GM19455 (cell line): Measurements from ENCODE around the gene FAM210A.
"Not testable (repeated sequence)": the region's sequence is repeated elsewhere in the genome, so short reads cannot be mapped to it uniquely, and the experiment has no call there.

ENCODE experiments used
- ATAC-seq: cut with Tn5 transposase; IDR thresholded peaks from one replicate; pipeline ENCODE4 v1.9.1; 2021; ENCODE audit not compliant: unreplicated experiment

Gene FAM210A

DNA sequence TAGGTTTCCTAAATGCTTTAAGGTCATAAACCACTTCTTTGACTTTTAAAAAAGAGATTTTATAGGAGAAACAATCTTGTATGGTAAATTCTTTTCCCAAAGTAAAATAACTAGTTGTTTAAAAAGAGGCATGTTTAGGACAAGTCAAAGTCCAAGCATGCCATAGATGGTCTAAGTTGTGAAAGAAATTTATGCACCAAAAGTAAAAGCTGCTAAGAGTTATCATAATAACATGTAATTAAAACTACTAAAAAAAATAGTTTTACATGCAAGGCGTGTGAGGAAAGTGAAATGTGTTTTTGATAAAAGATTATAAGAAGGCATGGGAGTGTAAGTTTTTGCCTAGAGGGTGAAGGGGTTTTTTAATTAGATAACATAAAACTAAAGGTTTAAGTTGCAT is 22.5 kb downstream of the FAM210A start:
- ATAC-seq = no peak

DNA sequence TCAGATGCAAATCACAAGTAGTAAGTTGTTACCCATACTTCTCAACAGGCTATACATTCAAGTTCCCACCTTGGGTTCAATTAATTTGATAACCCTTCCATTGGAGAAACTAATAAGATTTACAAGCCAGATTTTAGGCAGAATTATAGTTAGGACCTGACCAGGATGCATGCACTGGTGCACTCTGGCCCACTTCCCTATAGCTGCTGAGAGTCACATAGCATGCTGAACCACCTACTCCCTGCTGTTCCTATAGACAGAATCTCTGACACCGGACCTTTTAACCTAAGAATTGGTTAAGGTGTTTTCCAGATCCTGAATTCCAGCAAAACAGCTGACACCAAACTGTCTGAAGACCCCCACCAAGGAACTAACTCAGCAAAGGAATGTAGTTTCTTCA is 26.2 kb downstream of the FAM210A start:
- ATAC-seq = no peak

DNA sequence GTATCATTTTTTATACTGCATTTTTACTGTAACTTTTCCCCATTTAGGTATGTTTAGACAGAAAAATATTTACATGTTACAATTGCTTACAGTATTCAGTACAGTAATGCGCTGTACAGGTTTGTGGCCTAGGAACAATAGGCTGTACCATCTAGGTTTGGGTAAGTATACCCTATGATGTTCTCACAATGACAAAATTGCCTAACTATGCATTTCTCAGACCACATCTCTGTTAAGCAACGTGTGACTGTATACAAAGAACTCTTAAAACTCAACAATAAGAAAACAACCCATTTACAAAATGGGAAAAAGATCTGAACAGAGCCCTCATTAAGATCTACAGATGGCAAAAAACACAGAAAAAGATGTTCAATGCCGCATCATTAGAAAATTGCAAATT is 29.4 kb downstream of the FAM210A start:
- no peak for ATAC-seq

- not testable (repeated sequence) for ATAC-seq
These were observed 31.0 kb downstream of the FAM210A start for GRCh38 chr18:13695337-13695736.

DNA sequence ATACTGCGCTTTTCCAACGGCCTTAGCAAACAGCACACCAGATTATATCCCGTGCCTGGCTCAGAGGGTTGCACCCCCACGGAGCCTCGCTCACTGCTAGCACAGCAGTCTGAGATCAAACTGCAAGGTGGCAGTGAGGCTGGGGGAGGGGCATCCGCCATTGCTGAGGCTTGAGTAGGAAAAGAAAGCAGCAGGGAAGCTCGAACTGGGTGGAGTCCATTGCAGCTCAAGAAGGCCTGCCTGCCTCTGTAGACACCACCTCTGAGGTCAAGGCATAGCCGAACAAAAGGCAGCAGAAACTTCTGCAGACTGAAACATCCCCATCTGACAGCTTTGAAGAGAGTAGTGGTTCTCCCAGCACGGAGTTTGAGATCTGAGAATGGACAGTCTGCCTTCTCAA is 36.3 kb downstream of the FAM210A start:
- not testable (repeated sequence) for ATAC-seq

DNA sequence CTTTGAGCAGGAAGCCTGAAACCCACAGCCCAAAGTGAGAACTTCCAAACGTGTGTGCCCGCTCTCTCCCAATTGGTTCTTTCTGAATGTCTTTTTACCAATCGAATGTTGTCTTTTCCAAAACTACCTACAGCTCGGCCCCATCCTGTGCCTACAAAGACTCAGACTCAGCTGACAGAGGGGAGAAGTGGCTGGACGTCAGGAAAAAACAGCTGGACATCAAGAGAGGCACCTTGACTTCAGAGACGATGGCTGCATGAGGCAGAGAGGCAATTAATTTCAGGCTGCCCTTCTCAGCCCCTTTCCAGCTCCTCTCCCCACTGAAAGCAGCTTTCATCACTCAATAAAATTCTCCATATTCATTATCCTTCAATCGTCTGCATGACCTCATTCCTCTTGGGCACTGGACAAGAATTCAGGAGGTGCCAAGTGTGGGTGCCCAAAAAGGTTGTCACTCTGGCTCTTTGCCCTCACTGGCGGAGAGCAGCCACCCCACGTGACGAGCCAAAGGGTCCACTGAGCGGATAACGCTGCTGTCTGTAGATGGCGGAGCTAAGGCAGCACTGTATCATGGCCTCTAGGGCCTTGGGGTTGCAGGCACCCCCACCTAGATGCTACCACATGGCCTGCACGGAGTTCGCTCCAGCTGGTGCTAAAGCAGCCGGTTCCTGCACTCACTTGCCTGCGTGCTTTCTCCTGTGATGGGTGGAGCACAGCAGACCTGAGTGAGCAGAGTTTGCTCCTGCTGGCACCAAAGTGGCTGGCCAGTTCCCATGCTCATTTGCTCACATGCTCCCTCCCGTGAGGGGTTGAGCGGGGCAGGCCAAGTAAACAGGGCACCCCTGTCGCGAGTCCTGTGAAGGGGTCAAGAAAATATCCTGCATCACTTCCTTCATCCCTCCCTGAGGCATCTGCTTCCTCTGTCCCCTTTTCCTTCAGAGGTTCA is 37.9 kb downstream of the FAM210A start:
- no peak for ATAC-seq

GRCh38 chr18:13684546-13684945 is 41.8 kb downstream of the FAM210A start:
- no peak for ATAC-seq

DNA sequence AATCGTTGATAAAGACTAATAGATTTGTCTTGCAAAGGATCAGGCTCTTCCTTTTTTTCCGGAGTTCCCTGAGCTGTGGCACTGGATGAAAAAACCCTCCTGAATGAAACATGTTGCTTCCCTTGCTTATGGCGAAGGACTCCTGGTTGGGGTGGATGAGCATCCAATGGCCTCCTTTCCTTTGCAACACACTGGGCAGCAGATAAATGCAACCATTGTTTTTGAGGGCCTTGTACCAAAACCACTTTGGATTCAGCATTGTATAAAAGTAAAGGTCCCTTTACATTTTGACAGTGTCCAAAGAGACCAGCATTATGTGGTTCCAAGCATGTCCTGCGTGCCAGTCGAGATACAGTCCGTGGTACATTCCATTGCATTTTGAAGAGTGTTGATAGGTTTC is 44.7 kb downstream of the FAM210A start:
- no peak for ATAC-seq

DNA sequence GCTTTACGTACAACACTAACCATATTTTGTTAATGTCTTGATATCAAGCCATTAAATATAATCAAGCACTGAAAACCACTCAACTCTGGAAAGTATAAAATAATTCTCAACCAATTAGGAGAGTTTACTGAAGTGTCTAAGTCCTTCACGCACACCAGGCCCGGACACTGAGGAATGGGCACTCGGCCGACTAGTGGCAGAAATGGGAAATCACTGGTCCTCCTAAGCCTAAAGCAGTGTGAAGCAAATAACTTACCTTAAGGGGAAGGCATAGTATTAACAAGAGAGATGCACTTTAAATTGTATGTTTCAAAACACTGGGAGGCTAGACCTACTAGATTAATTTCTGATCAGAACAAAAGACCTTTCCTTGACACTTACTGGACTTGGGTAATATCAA is 45.7 kb downstream of the FAM210A start:
- no peak for ATAC-seq

DNA sequence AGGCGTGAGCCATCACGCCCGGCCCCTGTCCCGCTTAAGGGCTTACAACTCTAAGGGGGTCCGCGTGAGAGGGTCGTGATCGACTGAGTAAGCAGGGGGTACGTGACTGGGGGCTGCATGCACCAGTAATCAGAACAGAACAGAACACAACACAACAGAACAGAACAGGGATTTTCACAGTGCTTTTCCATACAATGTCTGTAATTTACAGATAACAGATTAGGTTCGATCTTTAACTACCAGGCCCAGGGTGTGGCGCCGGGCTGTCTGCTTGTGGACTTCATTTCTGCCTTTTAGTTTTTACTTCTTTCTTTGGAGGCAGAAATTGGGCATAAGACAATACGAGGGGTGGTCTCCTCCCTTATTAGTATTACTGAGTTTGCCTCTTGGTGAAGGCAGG is 49.0 kb downstream of the FAM210A start:
- ATAC-seq = not testable (repeated sequence)

DNA sequence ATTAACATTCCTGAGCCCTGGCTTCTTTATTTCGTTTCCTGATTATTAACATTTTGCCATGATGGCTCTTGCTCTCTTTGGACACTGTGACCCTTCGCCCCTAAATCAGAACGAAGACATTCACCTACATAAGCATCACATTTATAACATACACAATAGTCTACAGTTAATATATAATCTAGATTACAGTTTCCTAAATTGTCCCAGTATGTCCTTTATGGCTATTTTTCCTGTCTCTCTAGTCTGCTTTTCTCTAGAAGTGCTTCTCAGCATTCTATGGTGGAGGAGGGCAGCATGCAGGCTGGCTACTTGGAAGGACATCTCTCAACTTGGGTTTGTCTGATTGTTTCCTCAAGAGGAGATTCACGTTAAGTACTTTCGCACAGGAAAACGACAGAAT is 49.9 kb downstream of the FAM210A start:
- ATAC-seq = no peak

DNA sequence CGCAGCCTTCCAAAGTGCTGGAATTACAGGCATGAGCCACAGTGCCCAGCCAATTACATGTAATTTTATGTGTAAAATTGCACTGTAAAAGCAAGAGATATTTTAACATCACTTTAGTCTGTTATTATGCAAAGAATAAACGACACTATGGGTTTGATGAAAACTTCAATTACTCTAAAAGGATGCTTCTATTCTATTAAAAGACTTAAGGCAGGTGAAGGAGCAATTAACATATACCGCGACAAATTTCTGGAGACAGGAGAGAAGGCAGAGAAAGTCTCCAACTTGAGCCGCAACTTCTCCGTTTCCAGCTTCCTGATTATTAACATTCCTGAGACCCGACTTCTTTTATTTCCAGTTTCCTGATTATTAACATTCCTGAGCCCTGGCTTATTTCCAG is 53.7 kb downstream of the FAM210A start:
- ATAC-seq = no peak

DNA sequence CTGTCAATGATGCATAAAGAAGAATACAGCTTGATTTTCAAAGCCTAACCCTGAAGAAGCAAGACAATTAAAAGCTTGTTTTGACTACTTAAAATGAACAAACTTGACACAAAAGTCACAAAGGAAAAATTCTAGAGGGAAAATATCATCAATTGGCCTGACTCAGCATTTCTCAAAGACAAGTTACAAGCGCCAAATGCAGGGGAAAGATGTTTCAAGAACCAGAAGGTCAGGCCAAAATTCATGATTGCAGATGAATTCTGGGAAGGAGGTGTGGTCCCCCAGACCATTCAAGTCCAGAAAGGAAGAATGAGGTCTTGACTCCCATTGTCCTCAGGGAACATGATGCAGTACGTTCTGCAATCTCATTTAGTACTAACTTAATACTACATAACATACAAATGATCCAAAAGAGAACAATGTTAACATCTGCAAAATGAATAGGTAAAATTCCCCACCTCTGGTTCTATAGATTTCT is 64.5 kb downstream of the FAM210A start:
- ATAC-seq = no peak

- no peak for ATAC-seq
These were observed 65.1 kb downstream of the FAM210A start for GRCh38 chr18:13661051-13661778.

- no peak for ATAC-seq
These were observed 65.8 kb downstream of the FAM210A start for GRCh38 chr18:13660510-13660909.

DNA sequence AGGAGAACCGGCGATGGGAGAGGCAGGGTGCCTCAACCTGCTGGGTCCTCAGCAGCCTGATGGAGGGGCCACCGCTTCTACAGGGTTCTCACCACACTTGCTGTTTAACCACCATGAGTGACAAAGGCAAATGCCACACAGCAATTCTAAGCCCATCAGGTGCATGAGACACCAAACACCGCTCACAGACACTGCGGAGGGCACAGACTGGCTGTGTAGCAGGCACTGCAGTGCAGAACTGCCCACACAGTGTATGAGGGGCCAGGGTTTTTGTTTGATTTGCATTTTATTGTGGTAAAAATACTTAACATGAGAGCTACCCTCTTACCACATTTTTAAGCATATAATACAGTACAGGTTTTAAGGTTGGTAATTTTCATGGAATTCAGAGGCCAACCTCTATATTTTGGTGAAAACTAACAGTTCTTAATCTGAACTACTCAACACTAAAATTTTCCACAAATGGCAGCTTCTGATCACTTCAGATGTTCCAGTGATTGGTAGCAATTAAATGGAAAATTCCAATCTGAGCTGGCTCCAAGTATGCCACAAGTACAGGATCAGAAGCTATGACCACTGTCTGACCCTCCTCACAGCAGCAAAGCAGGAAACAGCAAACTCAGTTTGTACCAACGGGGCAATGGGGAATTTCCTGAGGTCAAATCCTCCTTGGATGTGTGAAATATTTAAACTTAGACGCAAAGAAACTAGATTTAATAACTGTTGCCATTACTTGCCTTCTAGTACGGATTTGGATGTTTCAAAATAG is 67.7 kb downstream of the FAM210A start:
- no peak for ATAC-seq

DNA sequence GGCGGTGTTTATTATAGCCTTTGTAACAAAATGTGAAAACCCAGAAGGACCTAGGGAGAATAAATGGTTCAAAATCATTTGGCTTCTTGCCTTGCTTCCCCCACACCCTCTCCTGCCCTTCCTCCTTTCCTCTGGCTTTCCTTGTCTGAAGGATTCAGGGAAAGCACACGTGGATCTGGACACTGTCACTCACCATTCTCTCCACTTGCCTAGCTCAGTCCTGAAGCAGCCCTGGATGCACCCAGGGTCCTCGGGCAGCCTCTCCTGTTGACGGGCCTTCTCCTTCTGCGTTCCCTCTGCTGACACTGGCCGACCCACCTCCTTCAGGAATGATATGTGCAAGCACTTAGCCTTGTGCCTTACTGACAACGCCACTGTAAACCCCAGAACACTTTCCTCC is 68.4 kb downstream of the FAM210A start:
- ATAC-seq = no peak

DNA sequence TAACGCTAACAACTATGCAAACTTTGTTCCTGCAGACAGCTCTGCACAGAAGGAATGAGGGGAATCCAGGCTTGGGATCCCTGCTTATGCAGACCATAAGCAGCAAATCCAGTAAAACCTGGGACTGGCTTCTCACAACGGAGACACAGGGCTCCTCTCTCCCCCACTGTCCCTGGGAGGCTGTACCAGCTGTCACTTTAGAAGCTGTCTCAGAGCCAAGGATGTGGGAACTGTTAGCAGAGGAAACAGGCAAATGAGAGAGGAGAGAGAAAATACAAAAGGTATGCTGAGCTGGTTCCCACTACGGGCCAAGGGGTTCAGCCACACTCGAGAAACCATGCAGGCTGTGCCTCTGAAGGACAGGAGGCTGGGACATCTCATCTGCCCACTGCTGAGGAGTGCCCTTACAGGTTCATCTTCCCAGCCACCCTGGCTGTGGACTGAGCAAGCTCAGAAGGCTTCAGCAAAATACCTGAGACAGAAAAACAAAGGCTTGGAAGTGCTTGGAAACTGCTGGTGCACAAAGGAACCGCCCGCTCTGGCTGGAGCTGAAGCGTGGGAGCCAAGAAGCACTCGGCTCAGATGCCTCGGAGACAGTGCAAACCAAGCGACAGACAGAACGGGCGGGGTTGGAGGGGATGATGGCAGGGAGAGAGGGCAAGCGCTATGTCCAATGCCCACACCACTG is 72.5 kb downstream of the FAM210A start:
- no peak for ATAC-seq

DNA sequence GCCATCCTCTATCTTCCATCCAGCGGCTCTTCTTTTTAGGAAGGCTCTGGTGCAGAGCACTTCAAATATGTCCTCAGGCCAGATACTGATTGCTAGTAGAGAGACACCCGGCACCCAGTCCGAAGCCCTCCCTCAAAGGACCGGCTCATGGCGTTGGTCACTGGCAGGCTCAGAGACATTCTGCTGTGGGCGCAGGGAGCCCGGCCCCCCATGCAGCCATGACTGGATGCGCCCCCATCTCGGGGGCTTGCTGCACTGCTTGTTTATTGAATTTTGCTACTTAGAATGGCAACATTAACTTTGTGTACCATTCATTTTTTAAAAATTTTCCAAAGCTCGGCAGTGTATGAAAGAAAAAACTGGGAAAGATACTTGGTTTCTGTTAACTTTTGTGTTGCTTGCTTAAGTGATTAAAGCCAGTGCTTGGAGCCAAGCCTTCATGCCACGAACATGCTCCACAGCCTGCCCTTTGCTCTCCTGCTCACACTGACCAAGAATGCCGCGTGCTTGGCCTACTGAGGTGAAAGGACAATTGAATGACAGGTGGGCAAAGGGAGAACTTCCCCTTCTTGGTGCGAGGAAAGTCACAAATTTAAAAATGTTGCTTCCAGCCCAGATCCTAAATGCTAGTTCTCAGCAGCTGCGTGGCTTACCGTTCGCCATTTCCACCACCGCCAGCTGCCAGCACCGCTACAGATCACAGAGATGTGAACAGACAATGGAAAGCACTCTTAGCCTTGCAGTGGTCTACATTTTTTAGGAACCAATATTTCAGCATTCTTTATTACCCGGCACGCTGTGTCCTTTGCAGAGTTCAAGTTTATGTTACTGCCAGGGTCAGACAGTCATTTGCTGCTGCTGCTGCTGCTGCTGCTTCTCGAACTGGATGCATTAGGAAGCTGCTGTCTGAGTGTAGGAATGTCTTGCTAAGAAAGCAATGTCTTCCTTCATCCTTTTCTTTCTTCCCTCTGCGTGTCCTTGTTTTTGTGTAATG is 76.7 kb downstream of the FAM210A start:
- ATAC-seq = no peak

DNA sequence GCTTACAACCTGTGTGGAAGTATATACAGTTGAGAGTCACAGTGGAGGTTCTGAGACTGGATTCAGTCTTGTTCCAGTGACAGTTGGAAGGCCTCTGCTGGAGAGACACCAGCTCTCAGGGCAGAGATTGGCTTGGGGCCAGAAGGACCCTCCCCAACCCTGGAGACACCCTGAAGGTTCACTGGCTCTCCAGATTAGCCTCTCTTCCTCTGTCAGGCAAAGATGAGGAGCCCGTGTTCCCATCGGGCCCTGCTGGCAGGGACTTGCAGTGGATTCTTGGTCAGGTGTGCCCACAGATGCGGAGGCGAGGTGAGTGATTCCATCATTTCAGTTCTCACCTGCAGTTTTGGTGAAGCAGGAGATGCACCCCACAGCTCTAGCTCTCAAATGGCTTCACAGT is 78.6 kb downstream of the FAM210A start:
- ATAC-seq = no peak
